Measurements from ENCODE around the gene FXYD6.

The FXYD6 gene

DNA sequence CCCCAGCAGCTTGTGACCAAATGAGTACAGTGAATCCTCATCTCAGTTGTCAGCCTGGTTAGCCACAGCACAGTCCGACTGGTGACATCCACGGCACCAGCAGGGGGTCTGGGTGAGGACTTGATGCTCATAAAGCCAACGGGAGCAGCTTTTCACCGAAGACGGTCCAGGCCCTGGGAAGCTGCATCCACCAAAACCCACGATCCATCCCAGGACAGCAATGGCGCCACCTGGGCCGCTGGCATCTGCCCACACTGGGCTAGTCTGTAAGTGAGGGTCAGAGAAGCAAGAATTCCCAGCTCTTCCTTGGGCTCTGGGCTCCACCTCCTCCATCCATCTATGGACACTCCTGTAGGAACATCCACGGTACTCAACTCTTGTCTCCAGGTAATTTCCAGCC lies 25.1 kb upstream of the FXYD6 start:
- Histone ChIP-seq H3K9me3 (no peaks in the 10 kb centered on the region), H3K36me3 (no peaks in the 10 kb centered on the region), H3K4me1 (ENCODE audit: control insufficient read depth in 1 of 2, insufficient read depth in 1 of 2, low read depth in 1 of 2, low read length in 1 of 2) (no peaks in the 10 kb centered on the region), H3K27ac (no peak overlapping the region), H3K27me3 (no peaks in the 10 kb centered on the region), H3K4me3 (ENCODE audit: low read depth in 1 of 2, low read length in 1 of 2) (no peak overlapping the region)
- TF ChIP-seq, protein P1, sequence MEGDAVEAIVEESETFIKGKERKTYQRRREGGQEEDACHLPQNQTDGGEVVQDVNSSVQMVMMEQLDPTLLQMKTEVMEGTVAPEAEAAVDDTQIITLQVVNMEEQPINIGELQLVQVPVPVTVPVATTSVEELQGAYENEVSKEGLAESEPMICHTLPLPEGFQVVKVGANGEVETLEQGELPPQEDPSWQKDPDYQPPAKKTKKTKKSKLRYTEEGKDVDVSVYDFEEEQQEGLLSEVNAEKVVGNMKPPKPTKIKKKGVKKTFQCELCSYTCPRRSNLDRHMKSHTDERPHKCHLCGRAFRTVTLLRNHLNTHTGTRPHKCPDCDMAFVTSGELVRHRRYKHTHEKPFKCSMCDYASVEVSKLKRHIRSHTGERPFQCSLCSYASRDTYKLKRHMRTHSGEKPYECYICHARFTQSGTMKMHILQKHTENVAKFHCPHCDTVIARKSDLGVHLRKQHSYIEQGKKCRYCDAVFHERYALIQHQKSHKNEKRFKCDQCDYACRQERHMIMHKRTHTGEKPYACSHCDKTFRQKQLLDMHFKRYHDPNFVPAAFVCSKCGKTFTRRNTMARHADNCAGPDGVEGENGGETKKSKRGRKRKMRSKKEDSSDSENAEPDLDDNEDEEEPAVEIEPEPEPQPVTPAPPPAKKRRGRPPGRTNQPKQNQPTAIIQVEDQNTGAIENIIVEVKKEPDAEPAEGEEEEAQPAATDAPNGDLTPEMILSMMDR (IDR thresholded peaks at IDR 0.05), result no peak

DNA sequence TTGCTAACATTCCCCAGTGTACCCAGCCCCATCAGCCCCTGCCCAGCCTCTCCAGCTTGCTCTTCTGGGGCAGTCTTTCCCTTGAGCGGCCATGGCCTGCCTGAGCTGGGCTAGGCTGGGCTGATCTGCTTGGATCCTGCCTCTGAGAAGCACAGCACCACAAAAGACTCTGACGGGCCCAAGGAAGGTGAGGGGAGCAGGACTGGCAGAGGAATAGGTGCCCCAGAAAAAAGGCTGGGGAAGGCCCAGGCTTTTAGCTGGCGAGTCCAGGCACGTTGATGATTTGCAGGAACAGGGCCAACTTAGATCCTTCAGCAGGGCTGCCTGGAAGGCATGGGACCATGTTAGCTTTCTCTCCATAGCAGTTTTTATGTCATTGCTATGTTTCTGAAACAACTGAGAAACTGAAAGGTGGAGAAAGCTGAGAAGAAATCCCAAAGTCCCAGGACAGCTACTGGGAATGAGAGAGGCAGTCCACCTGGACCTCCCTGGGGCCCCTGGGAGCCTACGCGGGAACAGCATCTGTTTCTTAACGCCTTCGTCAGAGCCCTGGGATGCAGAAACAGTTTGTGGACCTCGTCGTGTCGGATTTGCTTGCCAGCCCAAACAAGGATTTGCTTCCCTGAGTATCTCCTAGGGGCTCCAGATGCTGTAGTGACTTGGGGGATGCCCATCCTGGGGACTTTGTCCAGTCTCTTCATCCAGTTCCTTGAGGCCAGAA lies 24.4 kb upstream of the FXYD6 start:
- TF ChIP-seq, protein P1 (IDR thresholded peaks at IDR 0.05), result no peak
- Histone ChIP-seq H3K4me1 (ENCODE audit: control insufficient read depth in 1 of 2, insufficient read depth in 1 of 2, low read depth in 1 of 2, low read length in 1 of 2) (no peaks in the 10 kb centered on the region), H3K9me3 (no peaks in the 10 kb centered on the region), H3K36me3 (no peaks in the 10 kb centered on the region), H3K4me3 (ENCODE audit: low read depth in 1 of 2, low read length in 1 of 2) (no peak overlapping the region), H3K27ac (no peak overlapping the region), H3K27me3 (no peaks in the 10 kb centered on the region)

DNA sequence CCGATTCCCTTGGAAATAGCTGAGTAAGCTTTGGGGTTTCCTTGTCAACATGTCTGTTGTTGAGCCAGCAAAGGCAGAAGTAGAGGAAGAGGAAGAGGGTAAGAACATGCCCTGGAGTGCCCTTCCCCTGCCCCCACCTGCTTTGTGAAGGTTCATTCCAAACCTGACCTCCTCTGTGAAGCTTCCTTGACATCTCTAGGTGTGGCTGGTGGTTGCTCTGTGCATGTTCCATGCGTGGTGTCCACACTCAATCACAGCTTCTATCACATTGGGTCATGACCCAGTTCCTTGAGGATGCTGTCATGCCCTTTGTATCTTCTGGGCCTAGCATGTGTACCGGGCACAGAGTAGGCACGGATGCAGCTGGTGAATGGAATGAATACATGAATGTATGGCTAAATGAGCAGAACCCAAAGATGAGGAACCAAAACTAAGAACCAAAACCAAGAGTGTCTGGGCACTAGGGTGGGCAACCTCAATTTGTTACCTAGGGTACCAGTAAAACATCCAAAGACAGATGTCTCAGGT lies 23.7 kb upstream of the FXYD6 start:
- Histone ChIP-seq H3K4me1 (ENCODE audit: control insufficient read depth in 1 of 2, insufficient read depth in 1 of 2, low read depth in 1 of 2, low read length in 1 of 2) (no peaks in the 10 kb centered on the region), H3K27me3 (no peaks in the 10 kb centered on the region), H3K36me3 (no peaks in the 10 kb centered on the region), H3K27ac (no peak overlapping the region), H3K9me3 (no peaks in the 10 kb centered on the region), H3K4me3 (ENCODE audit: low read depth in 1 of 2, low read length in 1 of 2) (no peak overlapping the region)
- TF ChIP-seq, protein P1 (IDR thresholded peaks at IDR 0.05), result no peak

DNA sequence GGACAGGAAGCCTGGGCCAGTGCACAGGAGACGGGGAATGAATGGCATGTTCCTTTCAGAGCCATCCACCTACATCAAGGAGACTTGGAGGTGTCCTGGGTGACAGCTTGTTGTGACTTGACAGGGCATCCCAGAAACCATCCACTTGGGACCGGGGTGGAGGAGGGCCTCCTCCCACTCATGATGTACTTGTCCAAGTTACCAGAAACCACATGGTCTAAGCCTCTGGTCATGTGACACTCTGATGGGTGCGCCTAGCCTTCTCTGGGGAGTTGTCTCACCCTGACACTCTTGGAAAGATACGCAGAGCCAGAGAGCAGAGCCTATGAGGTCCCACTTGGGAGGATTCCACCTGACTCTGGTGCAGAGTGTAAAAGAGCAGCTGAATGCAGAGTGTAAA lies 21.6 kb upstream of the FXYD6 start:
- Histone ChIP-seq H3K4me3 (ENCODE audit: low read depth in 1 of 2, low read length in 1 of 2) (no peak overlapping the region), H3K27me3 (no peaks in the 10 kb centered on the region), H3K9me3 (no peaks in the 10 kb centered on the region), H3K27ac (no peak overlapping the region), H3K36me3 (no peaks in the 10 kb centered on the region), H3K4me1 (ENCODE audit: control insufficient read depth in 1 of 2, insufficient read depth in 1 of 2, low read depth in 1 of 2, low read length in 1 of 2) (no peaks in the 10 kb centered on the region)
- TF ChIP-seq, protein P1 (IDR thresholded peaks at IDR 0.05), result no peak

DNA sequence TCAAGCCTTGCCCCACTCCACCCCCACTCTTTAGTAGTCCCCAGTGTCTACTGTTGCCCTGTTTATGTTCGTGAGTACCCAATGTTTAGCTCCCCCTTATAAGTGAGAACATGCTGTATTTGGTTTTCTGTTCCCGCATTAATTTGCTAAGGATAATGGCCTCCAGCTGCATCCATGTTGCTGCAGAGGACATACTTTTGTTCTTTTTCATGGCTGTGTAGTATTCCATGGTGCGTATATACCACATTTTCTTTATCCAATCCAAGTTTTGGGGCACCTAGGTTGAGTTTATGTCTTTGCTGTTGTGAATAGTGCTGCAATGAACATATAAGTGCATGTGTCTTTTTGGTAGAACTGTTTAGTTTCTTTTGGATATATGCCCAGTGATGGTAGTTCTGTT lies 16.2 kb upstream of the FXYD6 start:
- Histone ChIP-seq H3K4me1 (ENCODE audit: control insufficient read depth in 1 of 2, insufficient read depth in 1 of 2, low read depth in 1 of 2, low read length in 1 of 2) (no peaks in the 10 kb centered on the region), H3K9me3 (no peaks in the 10 kb centered on the region), H3K4me3 (ENCODE audit: low read depth in 1 of 2, low read length in 1 of 2) (no peak overlapping the region), H3K27me3 (no peaks in the 10 kb centered on the region), H3K36me3 (no peaks in the 10 kb centered on the region), H3K27ac (no peak overlapping the region)
- TF ChIP-seq, protein P1 (IDR thresholded peaks at IDR 0.05), result no peak
